ENCODE results near the gene C8G. TPM values are rescaled to one million over a fixed set of nuclear protein-coding genes. Genes with fewer than 3 reads are reported as not detected.
A peak's percentile ranks its signal among the peaks of the same experiment; 100 is the strongest.

The C8G gene
- total RNA-seq, 2 donors from 2014 or later, result not detected

- ATAC-seq (ENCODE audit: insufficient number of reproducible peaks, low FRiP score, low read depth), result no peak
- Histone ChIP-seq H3K4me1 (ENCODE audit: control insufficient read depth in 1 of 2, low read depth in 2 of 2) (peaks cover 11 to 26% of the 10 kb centered on the region in 2 donors), H3K9me3 (no peaks in the 10 kb centered on the region), H3K4me3 (peak overlapping the region; percentile 78), H3K27me3 (replicated peaks; ENCODE audit: insufficient read depth) (no peaks in the 10 kb centered on the region), H3K36me3 (no peaks in the 10 kb centered on the region), H3K27ac (peak overlapping the region; percentile 73 to 78)
- no peak for DNase-seq (ENCODE audit: low spot score)
- TF ChIP-seq CTCF (IDR thresholded peaks at IDR 0.05), result no peak
Observed at GRCh38 chr9:136949239-136949816, 4.3 kb downstream of the C8G start.

- H3K4me1 ChIP-seq (ENCODE audit: control insufficient read depth in 1 of 2, low read depth in 2 of 2), result peaks cover 11 to 26% of the 10 kb centered on the region in 2 donors
- no peaks in the 10 kb centered on the region for H3K36me3 ChIP-seq
- TF ChIP-seq CTCF (IDR thresholded peaks at IDR 0.05), result no peak
- no peaks in the 10 kb centered on the region for H3K27me3 ChIP-seq (replicated peaks; ENCODE audit: insufficient read depth)
- peak; percentile 82 for ATAC-seq (ENCODE audit: insufficient number of reproducible peaks, low FRiP score, low read depth)
- H3K4me3 ChIP-seq, result peak overlapping the region; percentile 78
- DNase-seq (ENCODE audit: low spot score), result peak; percentile 76
- H3K27ac ChIP-seq, result peak overlapping the region; percentile 73 to 78
- H3K9me3 ChIP-seq, result no peaks in the 10 kb centered on the region
Observed at GRCh38 chr9:136949817-136950655, 5.0 kb downstream of the C8G start.

- no peaks in the 10 kb centered on the region for H3K9me3 ChIP-seq
- H3K27ac ChIP-seq, result peak overlapping the region; percentile 73 to 78
- no peaks in the 10 kb centered on the region for H3K27me3 ChIP-seq (replicated peaks; ENCODE audit: insufficient read depth)
- TF ChIP-seq CTCF (IDR thresholded peaks at IDR 0.05), result no peak
- H3K4me3 ChIP-seq, result peak overlapping the region; percentile 78
- H3K4me1 ChIP-seq (ENCODE audit: control insufficient read depth in 1 of 2, low read depth in 2 of 2), result peaks cover 11 to 26% of the 10 kb centered on the region in 2 donors
- no peaks in the 10 kb centered on the region for H3K36me3 ChIP-seq
- ATAC-seq (ENCODE audit: insufficient number of reproducible peaks, low FRiP score, low read depth) (no peak), DNase-seq (ENCODE audit: low spot score) (no peak)
Observed at GRCh38 chr9:136950656-136951276, 5.7 kb downstream of the C8G start.

- no peaks in the 10 kb centered on the region for H3K9me3 ChIP-seq
- ATAC-seq (ENCODE audit: insufficient number of reproducible peaks, low FRiP score, low read depth) (no peak), DNase-seq (ENCODE audit: low spot score) (no peak)
- no peak within 1 kb of the TSS for H3K27ac ChIP-seq
- H3K4me3 ChIP-seq, result no peak within 1 kb of the TSS
- H3K36me3 ChIP-seq, result no peaks in the 10 kb centered on the region
- TF ChIP-seq CTCF (IDR thresholded peaks at IDR 0.05), result no peak
- no peaks in the 10 kb centered on the region for H3K27me3 ChIP-seq (replicated peaks; ENCODE audit: insufficient read depth)
- peaks cover 11 to 26% of the 10 kb centered on the region in 2 donors for H3K4me1 ChIP-seq (ENCODE audit: control insufficient read depth in 1 of 2, low read depth in 2 of 2)
Observed at GRCh38 chr9:136951541-136952320, 6.7 kb downstream of the C8G start, which contains the start of gene LCN12. TSS of gene LCN12 (plus strand) at chr9:136952273. CDS start at chr9:136952328, 55 bp downstream.

Measured in thoracic aorta (tissue), 2 donors.